Ishikawa (cell line): ENCODE results near the gene USP17L12.
"Not testable (repeated sequence)": the region's sequence is repeated elsewhere in the genome, so short reads cannot be mapped to it uniquely, and the experiment has no call there.

Experiments
- NFIC ChIP-seq: IDR thresholded peaks from 2 replicates; pipeline ENCODE4 v1.6.1; 2012
- YY1 ChIP-seq: IDR thresholded peaks from 2 replicates; pipeline ENCODE4 v1.6.1; 2012; ENCODE audit warnings: low read depth
- ZBTB7A ChIP-seq: IDR thresholded peaks from 2 replicates; pipeline ENCODE4 v1.6.1; 2012; ENCODE audit warnings: low read depth

USP17L12 gene

GRCh38 chr4:9267319-9267718, 47.4 kb downstream of the USP17L12 start, which contains the start of gene USP17L22:
USP17L22 (plus strand) TSS chr4:9267619; CDS start chr4:9267619, 0 bp downstream.
- TF ChIP-seq NFIC, ZBTB7A, YY1: not testable (repeated sequence)
